GM15510 (cell line): ENCODE data around the gene PRKAR2B.

ENCODE experiments used
- POLR2A ChIP-seq: IDR thresholded peaks from 3 replicates; pipeline ENCODE4 v1.6.1; 2011; ENCODE audit warnings: borderline replicate concordance; ENCODE audit not compliant: insufficient read length; ENCODE audit errors: extremely low read depth

PRKAR2B gene

GRCh38 chr7:107115762-107116540, 71.4 kb downstream of the PRKAR2B start:
- no peak for TF ChIP-seq POLR2A

- TF ChIP-seq POLR2A: no peak
Measured at GRCh38 chr7:107118109-107118900, 73.8 kb downstream of the PRKAR2B start.

GRCh38 chr7:107119376-107120105, 75.0 kb downstream of the PRKAR2B start:
- TF ChIP-seq POLR2A: no peak

GRCh38 chr7:107122486-107122911, 78.0 kb downstream of the PRKAR2B start:
- TF ChIP-seq POLR2A: no peak

GRCh38 chr7:107123392-107123791, 78.9 kb downstream of the PRKAR2B start:
- TF ChIP-seq POLR2A: no peak

- no peak for TF ChIP-seq POLR2A
Measured at GRCh38 chr7:107125475-107125874, 81.0 kb downstream of the PRKAR2B start.

GRCh38 chr7:107128217-107128616, 83.7 kb downstream of the PRKAR2B start:
- TF ChIP-seq POLR2A: no peak

- no peak for TF ChIP-seq POLR2A
Measured at GRCh38 chr7:107128748-107129147, 84.2 kb downstream of the PRKAR2B start.

- TF ChIP-seq POLR2A: no peak
Measured at GRCh38 chr7:107130487-107131220, 86.1 kb downstream of the PRKAR2B start.

- TF ChIP-seq POLR2A: no peak
Measured at GRCh38 chr7:107133396-107133795, 88.9 kb downstream of the PRKAR2B start.

GRCh38 chr7:107138696-107139420, 94.4 kb downstream of the PRKAR2B start:
- TF ChIP-seq POLR2A: no peak

GRCh38 chr7:107145067-107145838, 100.7 kb downstream of the PRKAR2B start:
- TF ChIP-seq POLR2A: no peak
